ENCODE data around the gene C1QL1.

- no peak for TF ChIP-seq CTCF (IDR thresholded peaks at IDR 0.05 in 4 of 5, conservative IDR thresholded peaks at IDR 0.05 in 1 of 5)
- no peak for TF ChIP-seq POLR2A (IDR thresholded peaks at IDR 0.05)
These were observed 44.0 kb downstream of the C1QL1 start for GRCh38 chr17:44924107-44924544.

Measured in gastrocnemius medialis (tissue), 4 donors.